Duodenal mucosa (tissue), 2 donors: ENCODE results near the gene NUDC.
"Not testable (repeated sequence)": the region's sequence is repeated elsewhere in the genome, so short reads cannot be mapped to it uniquely, and the experiment has no call there.

Experiments used
- H3K27ac ChIP-seq: one replicate; pipeline ENCODE4 v1.7.0; 2013; ENCODE audit warnings: low read depth, low read length
- H3K27me3 ChIP-seq, 2 donors: one replicate each; pipeline ENCODE4 v1.7.0; 2013; ENCODE audit warnings: low read length in 2 of 2, control low read depth in 1 of 2; ENCODE audit not compliant: insufficient read depth in 2 of 2, control insufficient read depth in 1 of 2
- H3K36me3 ChIP-seq, 2 donors: one replicate each; pipeline ENCODE4 v1.7.0; 2013; ENCODE audit warnings: low read length in 2 of 2, control low read depth in 1 of 2; ENCODE audit not compliant: insufficient read depth in 2 of 2, control insufficient read depth in 1 of 2
- H3K4me1 ChIP-seq, 2 donors: one replicate each; pipeline ENCODE4 v1.7.0; 2013; ENCODE audit warnings: low read length in 2 of 2, control low read depth in 1 of 2; ENCODE audit not compliant: insufficient read depth in 2 of 2, control insufficient read depth in 1 of 2
- H3K4me3 ChIP-seq, 2 donors: one replicate each; pipeline ENCODE4 v1.7.0; 2013; ENCODE audit warnings: low read length in 2 of 2, low read depth in 1 of 2
- H3K9ac ChIP-seq, 2 donors: one replicate each; pipeline ENCODE4 v1.7.0; 2013; ENCODE audit warnings: low read length in 2 of 2, low read depth in 1 of 2
- H3K9me3 ChIP-seq, 2 donors: one replicate each; pipeline ENCODE4 v1.7.0; 2013; ENCODE audit warnings: low read length in 2 of 2, control low read depth in 1 of 2; ENCODE audit not compliant: control insufficient read depth in 1 of 2

NUDC gene

DNA sequence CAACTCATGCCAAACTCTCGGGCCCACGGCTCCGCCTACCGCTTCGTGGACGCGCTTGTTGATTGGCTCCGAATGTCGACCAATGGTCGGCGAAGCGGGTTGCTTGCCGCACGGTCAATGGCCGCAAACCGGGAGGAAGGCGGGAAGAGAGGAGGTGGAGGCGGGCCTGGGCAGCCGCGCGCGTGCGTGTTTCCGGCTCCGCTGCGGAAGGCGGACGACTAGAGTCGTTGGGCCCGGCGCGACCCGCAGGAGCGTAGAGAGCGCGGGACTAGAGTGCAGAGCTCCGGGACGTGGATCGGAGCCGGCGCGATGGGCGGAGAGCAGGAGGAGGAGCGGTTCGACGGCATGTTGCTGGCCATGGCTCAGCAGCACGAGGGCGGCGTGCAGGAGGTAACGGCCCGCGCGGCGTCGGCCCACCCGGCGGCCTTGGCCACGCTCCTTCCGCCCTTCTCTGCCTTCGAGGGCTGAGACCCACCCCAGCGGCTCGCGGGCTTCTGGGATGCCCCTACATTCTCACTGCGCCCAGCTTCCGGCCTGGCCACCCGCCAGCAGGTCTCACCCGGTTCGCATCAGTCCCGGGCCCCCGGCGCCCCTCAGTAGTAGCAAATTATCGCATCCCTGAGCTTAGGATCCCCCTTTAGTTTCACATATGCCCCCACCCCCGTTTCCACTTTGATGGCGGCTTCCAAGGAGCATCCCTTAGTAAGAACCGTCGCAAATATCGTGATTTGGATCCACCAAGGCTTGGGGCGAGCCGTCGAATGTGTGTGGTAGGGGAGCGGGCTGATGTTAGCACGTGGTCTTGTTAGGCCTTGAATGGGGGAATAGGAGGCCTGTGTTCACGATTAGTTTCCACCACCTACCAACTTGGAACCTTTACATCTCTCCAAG is at the start of gene NUDC:
TSS of gene NUDC (plus strand) at position 204 of the 891 bp plus-strand sequence. CDS start at position 310, 106 bp downstream.
- Histone ChIP-seq H3K9ac (peak within 1 kb of the TSS; percentile 90 to 97), H3K4me3 (peak within 1 kb of the TSS; percentile 75 to 98), H3K27ac (peak within 1 kb of the TSS; percentile 87), H3K27me3 (no peaks in the 10 kb centered on the region), H3K4me1 (peaks cover 13 to 19% of the 10 kb centered on the region in 2 donors), H3K36me3 (peaks cover 0 to 17% of the 10 kb centered on the region in 2 donors), H3K9me3 (no peaks in the 10 kb centered on the region)

DNA sequence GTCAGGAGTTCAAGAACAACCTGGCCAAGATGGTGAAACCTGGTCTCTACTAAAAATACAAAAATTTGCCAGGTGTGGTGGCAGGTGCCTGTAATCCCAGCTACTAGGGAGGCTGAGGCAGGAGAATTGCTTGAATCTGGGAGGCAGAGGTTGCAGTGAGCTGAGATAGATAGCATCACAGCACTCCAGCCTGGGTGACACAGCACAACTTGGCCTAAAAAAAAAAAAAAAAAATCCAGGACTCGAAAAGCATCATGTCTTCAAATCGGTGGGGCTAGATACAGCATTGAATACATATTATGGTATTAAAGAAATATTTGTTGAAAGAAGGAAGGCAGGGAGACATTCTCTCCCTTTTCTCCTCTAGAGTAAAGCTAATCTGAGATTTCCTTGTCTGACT is 48.4 kb upstream of the NUDC start:
- not testable (repeated sequence) for H3K4me1 ChIP-seq, H3K27ac ChIP-seq, H3K9ac ChIP-seq, H3K27me3 ChIP-seq, H3K9me3 ChIP-seq, H3K4me3 ChIP-seq
- peaks cover 5 to 21% of the 10 kb centered on the region in 2 donors for H3K36me3 ChIP-seq

DNA sequence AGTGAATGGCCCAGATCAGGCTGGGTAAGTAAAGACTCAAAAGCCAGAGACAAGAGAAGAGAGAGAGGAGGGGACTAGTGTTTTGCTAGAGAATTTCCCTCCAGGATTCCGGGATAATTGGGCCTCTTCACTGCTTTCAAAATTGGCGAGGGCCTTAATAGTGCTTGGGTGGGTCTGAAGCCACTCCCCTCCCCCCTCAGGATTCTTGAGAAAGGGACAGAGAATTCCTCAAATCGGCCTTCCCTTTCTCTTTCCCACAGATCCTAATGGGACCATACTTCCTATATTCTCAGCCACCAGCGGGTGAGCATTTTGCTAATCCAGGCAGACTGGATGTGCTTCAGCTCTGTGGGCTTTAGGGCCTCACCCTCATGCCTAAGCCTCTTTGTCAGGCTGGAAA is 46.6 kb upstream of the NUDC start:
- Histone ChIP-seq H3K9ac (no peak overlapping the region), H3K4me1 (peaks cover 5 to 7% of the 10 kb centered on the region in 2 donors), H3K36me3 (peaks cover 10 to 32% of the 10 kb centered on the region in 2 donors), H3K9me3 (no peaks in the 10 kb centered on the region), H3K27ac (no peak overlapping the region), H3K4me3 (no peak overlapping the region), H3K27me3 (no peaks in the 10 kb centered on the region)

DNA sequence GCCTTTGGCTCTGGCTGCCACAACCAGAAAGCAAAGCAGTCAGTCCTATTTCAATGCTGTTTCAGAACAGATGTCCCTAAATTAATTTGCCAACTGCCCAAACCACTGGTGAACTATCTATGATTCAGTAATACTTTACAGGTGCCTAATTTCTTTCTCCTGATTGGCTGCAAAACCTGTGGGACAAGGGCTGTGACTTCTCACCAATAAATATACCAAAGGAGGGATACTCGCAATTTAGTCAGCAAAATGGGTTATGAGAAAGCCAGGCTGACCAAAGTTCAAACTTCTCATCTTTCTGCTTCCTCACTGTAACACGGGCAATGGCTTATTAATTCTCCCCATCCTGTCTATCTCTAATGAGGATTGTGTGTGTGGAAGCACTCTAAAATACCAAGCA is 44.2 kb upstream of the NUDC start:
- Histone ChIP-seq H3K36me3 (peaks cover 22 to 55% of the 10 kb centered on the region in 2 donors), H3K27me3 (no peaks in the 10 kb centered on the region), H3K27ac (no peak overlapping the region), H3K4me3 (no peak overlapping the region), H3K4me1 (peaks cover 5 to 7% of the 10 kb centered on the region in 2 donors), H3K9me3 (no peaks in the 10 kb centered on the region), H3K9ac (no peak overlapping the region)

DNA sequence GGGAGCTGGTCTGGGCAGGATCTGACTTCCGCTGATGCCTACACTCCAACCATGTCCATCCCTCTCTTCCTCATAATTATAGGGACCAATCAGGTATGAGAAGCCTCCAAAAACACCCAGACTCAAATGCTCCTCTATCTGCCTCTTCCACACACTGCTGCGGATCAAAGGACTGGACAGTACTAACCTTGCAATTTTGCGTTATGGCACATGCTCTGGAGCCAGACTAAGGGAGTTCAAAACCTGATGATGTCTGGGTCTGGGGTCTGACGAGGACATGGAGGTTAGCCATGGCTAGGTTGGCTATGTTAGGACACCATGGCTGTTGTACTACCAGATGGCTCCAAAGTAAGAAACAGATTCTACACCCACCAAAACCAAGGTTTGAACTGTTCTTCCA is 41.8 kb upstream of the NUDC start:
- no peak overlapping the region for H3K27ac ChIP-seq
- H3K9ac ChIP-seq = no peak overlapping the region
- peaks cover 41 to 74% of the 10 kb centered on the region in 2 donors for H3K36me3 ChIP-seq
- H3K4me3 ChIP-seq = no peak overlapping the region
- H3K4me1 ChIP-seq = peaks cover 5 to 7% of the 10 kb centered on the region in 2 donors
- no peaks in the 10 kb centered on the region for H3K27me3 ChIP-seq
- no peaks in the 10 kb centered on the region for H3K9me3 ChIP-seq

DNA sequence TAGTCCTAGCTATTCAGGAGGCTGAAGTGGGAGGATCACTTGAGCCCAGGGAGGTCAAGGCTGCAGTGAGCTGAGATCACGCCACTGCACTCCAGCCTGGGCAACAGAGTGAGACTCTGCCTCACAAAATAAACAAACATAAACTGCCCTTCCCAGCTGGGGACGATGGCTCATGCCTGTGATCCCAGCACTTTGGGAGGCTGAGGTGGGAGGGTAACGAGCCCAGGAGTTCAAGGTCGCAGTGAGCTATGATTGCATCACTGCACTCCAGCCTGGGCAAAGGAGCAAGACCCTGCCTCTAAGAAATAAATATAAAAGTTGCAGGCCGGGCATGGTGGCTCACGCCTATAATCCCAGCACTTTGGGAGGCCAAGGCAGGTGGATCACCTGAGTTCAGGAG is 39.9 kb upstream of the NUDC start:
- not testable (repeated sequence) for H3K4me3 ChIP-seq, H3K4me1 ChIP-seq, H3K9ac ChIP-seq, H3K27me3 ChIP-seq, H3K9me3 ChIP-seq, H3K27ac ChIP-seq
- H3K36me3 ChIP-seq = peaks cover 52 to 80% of the 10 kb centered on the region in 2 donors

DNA sequence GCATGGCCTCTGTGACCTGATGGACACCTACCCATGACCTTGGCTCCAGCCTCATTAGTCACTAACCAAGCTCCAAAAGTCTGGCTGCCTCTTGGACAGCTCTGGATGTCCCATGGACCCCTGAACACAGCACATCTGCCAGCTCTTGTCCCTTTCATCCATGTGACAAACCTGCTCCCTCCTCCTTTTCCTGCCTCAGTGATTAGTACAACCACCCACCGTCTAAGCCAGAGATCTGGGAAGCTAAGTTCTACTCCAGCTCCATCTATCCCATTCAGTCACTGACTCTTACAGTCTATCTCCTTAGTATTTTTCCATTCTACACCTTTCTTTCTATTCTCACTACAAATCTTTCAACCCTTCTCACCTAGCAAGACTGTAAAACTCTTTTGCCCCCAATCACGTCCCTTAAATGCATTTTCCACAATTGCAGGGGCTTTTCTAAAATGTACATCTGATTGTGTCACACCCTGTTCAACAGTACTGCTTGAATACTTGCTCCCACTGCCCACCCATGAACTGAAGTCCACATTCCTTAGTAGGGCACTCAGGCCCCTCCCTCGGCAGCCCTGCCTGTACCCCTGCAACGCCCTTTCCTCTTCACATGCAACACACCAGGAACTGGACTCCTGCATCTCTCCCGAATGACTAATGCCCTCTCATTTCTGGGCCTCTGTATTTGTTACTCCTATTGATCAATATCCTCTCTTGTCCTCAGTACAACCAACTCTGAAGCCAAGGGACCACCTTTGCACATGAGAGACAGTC is 38.7 kb upstream of the NUDC start:
- H3K27ac ChIP-seq = no peak overlapping the region
- H3K27me3 ChIP-seq = no peaks in the 10 kb centered on the region
- H3K36me3 ChIP-seq = peaks cover 47 to 73% of the 10 kb centered on the region in 2 donors
- H3K4me1 ChIP-seq = no peaks in the 10 kb centered on the region
- no peak overlapping the region for H3K4me3 ChIP-seq
- no peak overlapping the region for H3K9ac ChIP-seq
- H3K9me3 ChIP-seq = no peaks in the 10 kb centered on the region

DNA sequence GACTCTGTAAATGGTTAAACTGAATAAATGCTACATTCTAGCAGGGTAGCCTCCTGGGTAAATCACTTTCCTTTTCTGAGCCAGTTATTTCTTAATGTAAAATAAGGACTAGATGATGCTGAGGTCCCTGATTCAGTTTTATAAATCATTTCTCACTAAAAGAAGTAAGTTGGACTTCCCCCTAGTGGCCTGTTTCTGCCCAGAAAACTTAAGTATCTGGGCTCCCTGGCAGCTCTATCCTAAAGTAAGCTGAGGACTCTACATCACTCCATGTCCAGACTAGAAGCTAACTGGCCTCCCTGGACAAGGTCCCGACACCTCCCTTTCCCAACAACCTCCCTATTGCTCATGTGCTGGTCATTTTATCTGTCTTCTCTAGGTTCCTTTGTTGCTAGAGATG is 34.4 kb upstream of the NUDC start:
- Histone ChIP-seq H3K4me3 (no peak overlapping the region), H3K36me3 (peaks cover 48 to 54% of the 10 kb centered on the region in 2 donors), H3K4me1 (peaks cover 17 to 24% of the 10 kb centered on the region in 2 donors), H3K27ac (no peak overlapping the region), H3K9me3 (no peaks in the 10 kb centered on the region), H3K9ac (no peak overlapping the region), H3K27me3 (no peaks in the 10 kb centered on the region)

DNA sequence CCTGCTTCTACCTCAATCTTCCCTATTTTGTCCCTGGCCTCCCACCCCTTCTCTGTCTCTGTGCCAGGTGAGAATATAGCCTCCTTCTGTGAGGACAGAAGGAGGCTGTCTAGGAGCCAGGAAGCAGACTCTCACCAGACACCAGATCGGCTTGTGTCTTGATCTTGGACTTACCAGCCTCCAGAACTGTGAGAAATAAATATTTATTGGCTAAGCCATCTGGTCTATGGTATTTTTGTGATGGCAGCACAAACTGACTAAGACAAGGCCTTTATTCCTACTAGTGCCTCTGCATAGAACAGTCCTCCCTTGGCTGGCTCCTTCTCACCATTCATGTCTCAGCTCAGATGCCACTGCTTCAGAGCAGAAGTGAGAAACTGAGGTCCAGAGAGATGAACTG is 33.3 kb upstream of the NUDC start:
- H3K4me3 ChIP-seq = no peak overlapping the region
- H3K27me3 ChIP-seq = no peaks in the 10 kb centered on the region
- H3K4me1 ChIP-seq = peaks cover 17 to 24% of the 10 kb centered on the region in 2 donors
- no peak overlapping the region for H3K9ac ChIP-seq
- H3K9me3 ChIP-seq = no peaks in the 10 kb centered on the region
- peaks cover 47 to 54% of the 10 kb centered on the region in 2 donors for H3K36me3 ChIP-seq
- H3K27ac ChIP-seq = no peak overlapping the region
